Measurements from ENCODE around the gene CDK11B. TPM values are rescaled to one million over a fixed set of nuclear protein-coding genes. Genes with fewer than 3 reads are reported as not detected.

The CDK11B gene
- total and polyA plus RNA-seq, 2 donors from 2014 or later: 13.9 to 24.0 TPM

- H3K4me3 ChIP-seq (ENCODE audit: low read length in 3 of 3): peak overlapping the region; percentile 74 to 85 (median 85)
- no peaks in the 10 kb centered on the region for H3K27me3 ChIP-seq (ENCODE audit: control insufficient read depth, insufficient read depth, low read length)
- no peak for DNase-seq
- no peak for TF ChIP-seq CTCF (IDR thresholded peaks at IDR 0.05; ENCODE audit: borderline replicate concordance, extremely low read depth, insufficient read depth)
- H3K27ac ChIP-seq (ENCODE audit: low read depth in 2 of 2, low read length in 2 of 2): peak overlapping the region in 1 of 2 donors; percentile 100
- no peak for FAIRE-seq
- H3K36me3 ChIP-seq (ENCODE audit: control insufficient read depth in 2 of 3, insufficient read depth in 3 of 3, low read length in 3 of 3): peaks cover 0 to 6% (median 0%) of the 10 kb centered on the region in 3 donors
- peak overlapping the region in 2 of 3 donors; percentile 26 to 77 for H3K9ac ChIP-seq (ENCODE audit: low read length in 3 of 3)
- intact Hi-C loops (cut with DNase I): no loop called here
- H3K4me1 ChIP-seq (ENCODE audit: control insufficient read depth in 2 of 3, insufficient read depth in 2 of 3, low read depth in 1 of 3, low read length in 3 of 3): peaks cover 0 to 25% (median 10%) of the 10 kb centered on the region in 3 donors
- H3K9me3 ChIP-seq (ENCODE audit: control insufficient read depth in 2 of 3, insufficient read depth in 1 of 3, low read length in 3 of 3): no peaks in the 10 kb centered on the region
Observed at GRCh38 chr1:1614954-1615255, 43.9 kb downstream of the CDK11B start.

GRCh38 chr1:1614204-1614953 is 44.4 kb downstream of the CDK11B start:
- Histone ChIP-seq H3K27me3 (ENCODE audit: control insufficient read depth, insufficient read depth, low read length) (no peaks in the 10 kb centered on the region), H3K36me3 (ENCODE audit: control insufficient read depth in 2 of 3, insufficient read depth in 3 of 3, low read length in 3 of 3) (peaks cover 0 to 6% (median 0%) of the 10 kb centered on the region in 3 donors), H3K9me3 (ENCODE audit: control insufficient read depth in 2 of 3, insufficient read depth in 1 of 3, low read length in 3 of 3) (no peaks in the 10 kb centered on the region), H3K4me1 (ENCODE audit: control insufficient read depth in 2 of 3, insufficient read depth in 2 of 3, low read depth in 1 of 3, low read length in 3 of 3) (peaks cover 0 to 25% (median 10%) of the 10 kb centered on the region in 3 donors), H3K4me3 (ENCODE audit: low read length in 3 of 3) (peak overlapping the region; percentile 74 to 85 (median 85)), H3K27ac (ENCODE audit: low read depth in 2 of 2, low read length in 2 of 2) (no peak overlapping the region), H3K9ac (ENCODE audit: low read length in 3 of 3) (peak overlapping the region in 2 of 3 donors; percentile 26 to 77)
- intact Hi-C loops (cut with DNase I): no loop called here
- FAIRE-seq (no peak), DNase-seq (peak; percentile 61 to 72 (median 68))
- no peak for TF ChIP-seq CTCF (IDR thresholded peaks at IDR 0.05; ENCODE audit: borderline replicate concordance, extremely low read depth, insufficient read depth)

GRCh38 chr1:1613509-1614082 is 45.2 kb downstream of the CDK11B start:
- Histone ChIP-seq H3K27me3 (ENCODE audit: control insufficient read depth, insufficient read depth, low read length) (no peaks in the 10 kb centered on the region), H3K36me3 (ENCODE audit: control insufficient read depth in 2 of 3, insufficient read depth in 3 of 3, low read length in 3 of 3) (peaks cover 0 to 6% (median 0%) of the 10 kb centered on the region in 3 donors), H3K9ac (ENCODE audit: low read length in 3 of 3) (peak overlapping the region in 1 of 3 donors; percentile 77), H3K4me1 (ENCODE audit: control insufficient read depth in 2 of 3, insufficient read depth in 2 of 3, low read depth in 1 of 3, low read length in 3 of 3) (peaks cover 0 to 25% (median 10%) of the 10 kb centered on the region in 3 donors), H3K4me3 (ENCODE audit: low read length in 3 of 3) (peak overlapping the region in 2 of 3 donors; percentile 74 to 85), H3K27ac (ENCODE audit: low read depth in 2 of 2, low read length in 2 of 2) (no peak overlapping the region), H3K9me3 (ENCODE audit: control insufficient read depth in 2 of 3, insufficient read depth in 1 of 3, low read length in 3 of 3) (no peaks in the 10 kb centered on the region)
- DNase-seq (peak in 1 of 5 donors; percentile 30), FAIRE-seq (no peak)
- TF ChIP-seq CTCF (IDR thresholded peaks at IDR 0.05; ENCODE audit: borderline replicate concordance, extremely low read depth, insufficient read depth): no peak
- intact Hi-C loops (cut with DNase I): no loop called here

Data from kidney (tissue), 14 donors.